PC-3 (cell line): ENCODE data around the gene INVS.

Source experiments
- EZH2phosphoT487 ChIP-seq: fragments of 300-600 bp; sonication (generic); IDR thresholded peaks from 2 replicates; pipeline ENCODE4 v1.6.1; 2018; ENCODE audit warnings: mild to moderate bottlenecking, antibody characterized with exemption, low read length, borderline replicate concordance
- TF ChIP-seq, protein P1 (sequence below): fragments of 300-600 bp; sonication (generic); conservative IDR thresholded peaks from 2 replicates; pipeline ENCODE4 v1.5.1; 2017; ENCODE audit warnings: antibody characterized with exemption, low read depth, mild to moderate bottlenecking, low read length

DNA sequence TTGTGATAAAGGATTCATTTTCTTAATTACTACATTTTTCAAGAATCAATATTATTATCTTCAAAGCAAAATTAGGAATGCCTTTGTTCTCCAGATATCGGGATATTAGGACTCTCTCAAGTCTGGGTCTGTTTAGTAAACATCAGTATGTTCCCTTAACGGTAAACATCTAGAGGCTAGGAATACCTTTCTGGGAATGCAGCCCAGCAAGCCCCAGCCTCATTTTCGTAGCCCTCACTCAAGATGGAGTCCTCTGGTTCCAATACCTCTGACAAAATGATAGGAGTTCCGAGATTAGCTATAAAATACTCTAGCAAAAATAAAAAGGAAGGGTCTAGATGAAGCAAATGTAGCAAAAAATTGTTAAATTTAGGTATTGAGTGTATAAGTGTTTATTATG is 169.2 kb downstream of the INVS start:
- TF ChIP-seq, protein P1, sequence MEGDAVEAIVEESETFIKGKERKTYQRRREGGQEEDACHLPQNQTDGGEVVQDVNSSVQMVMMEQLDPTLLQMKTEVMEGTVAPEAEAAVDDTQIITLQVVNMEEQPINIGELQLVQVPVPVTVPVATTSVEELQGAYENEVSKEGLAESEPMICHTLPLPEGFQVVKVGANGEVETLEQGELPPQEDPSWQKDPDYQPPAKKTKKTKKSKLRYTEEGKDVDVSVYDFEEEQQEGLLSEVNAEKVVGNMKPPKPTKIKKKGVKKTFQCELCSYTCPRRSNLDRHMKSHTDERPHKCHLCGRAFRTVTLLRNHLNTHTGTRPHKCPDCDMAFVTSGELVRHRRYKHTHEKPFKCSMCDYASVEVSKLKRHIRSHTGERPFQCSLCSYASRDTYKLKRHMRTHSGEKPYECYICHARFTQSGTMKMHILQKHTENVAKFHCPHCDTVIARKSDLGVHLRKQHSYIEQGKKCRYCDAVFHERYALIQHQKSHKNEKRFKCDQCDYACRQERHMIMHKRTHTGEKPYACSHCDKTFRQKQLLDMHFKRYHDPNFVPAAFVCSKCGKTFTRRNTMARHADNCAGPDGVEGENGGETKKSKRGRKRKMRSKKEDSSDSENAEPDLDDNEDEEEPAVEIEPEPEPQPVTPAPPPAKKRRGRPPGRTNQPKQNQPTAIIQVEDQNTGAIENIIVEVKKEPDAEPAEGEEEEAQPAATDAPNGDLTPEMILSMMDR, result no peak
- TF ChIP-seq EZH2phosphoT487, result no peak
